ENCODE measurements around the gene CACNG7. TPM values are rescaled to one million over a fixed set of nuclear protein-coding genes. Genes with fewer than 3 reads are reported as not detected.
A peak's percentile ranks its signal among the peaks of the same experiment; 100 is the strongest.

Gene CACNG7
- total RNA-seq, 6 experiments from 2014 or later, result not detected

DNA sequence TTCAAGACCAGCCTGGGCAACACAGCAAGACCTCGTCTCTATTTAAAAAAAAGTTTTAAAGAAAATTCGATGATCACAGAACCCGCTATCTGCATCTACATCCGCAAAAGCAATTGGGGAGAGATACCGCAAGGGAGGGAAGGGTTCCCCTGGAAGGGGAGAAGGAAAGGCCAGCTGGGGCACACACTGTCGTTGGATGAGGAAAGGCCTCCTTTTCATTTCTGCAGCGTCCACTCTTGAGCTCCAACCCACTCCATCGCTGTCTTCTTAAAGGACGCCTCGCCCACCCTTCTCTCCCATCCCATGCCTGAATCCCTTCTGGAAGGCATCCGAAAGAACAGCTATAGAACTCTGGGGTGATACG is 30.3 kb upstream of the CACNG7 start:
- TF ChIP-seq CTCF (IDR thresholded peaks at IDR 0.05) (no peak), POLR2A (IDR thresholded peaks at IDR 0.05) (no peak)
- intact Hi-C loops (cut with DNase I), result no loop called here
- no peak for DNase-seq
- Histone ChIP-seq H3K9me3 (no peaks in the 10 kb centered on the region), H3K27me3 (peaks cover 0 to 11% of the 10 kb centered on the region in 2 donors), H3K4me3 (peak overlapping the region; percentile 28 to 56 (median 48)), H3K36me3 (peaks cover 0 to 7% (median 0%) of the 10 kb centered on the region in 4 donors), H3K4me1 (peaks cover 0 to 11% (median 0%) of the 10 kb centered on the region in 4 donors), H3K27ac (no peak overlapping the region)
- WGBS (ENCODE audit: insufficient coverage, low coverage, low lambda C conversion rate, missing lambda C conversion rate), result 47% methylated on average over 11 of the region's 12 CpGs
- ATAC-seq, result peak in 1 of 4 donors; percentile 2

- Histone ChIP-seq H3K27me3 (peaks cover 0 to 11% of the 10 kb centered on the region in 2 donors), H3K27ac (no peak overlapping the region)
- TF ChIP-seq CTCF (IDR thresholded peaks at IDR 0.05) (no peak), POLR2A (IDR thresholded peaks at IDR 0.05) (no peak)
Observed at GRCh38 chr19:53879140-53880081, 29.7 kb upstream of the CACNG7 start.

DNA sequence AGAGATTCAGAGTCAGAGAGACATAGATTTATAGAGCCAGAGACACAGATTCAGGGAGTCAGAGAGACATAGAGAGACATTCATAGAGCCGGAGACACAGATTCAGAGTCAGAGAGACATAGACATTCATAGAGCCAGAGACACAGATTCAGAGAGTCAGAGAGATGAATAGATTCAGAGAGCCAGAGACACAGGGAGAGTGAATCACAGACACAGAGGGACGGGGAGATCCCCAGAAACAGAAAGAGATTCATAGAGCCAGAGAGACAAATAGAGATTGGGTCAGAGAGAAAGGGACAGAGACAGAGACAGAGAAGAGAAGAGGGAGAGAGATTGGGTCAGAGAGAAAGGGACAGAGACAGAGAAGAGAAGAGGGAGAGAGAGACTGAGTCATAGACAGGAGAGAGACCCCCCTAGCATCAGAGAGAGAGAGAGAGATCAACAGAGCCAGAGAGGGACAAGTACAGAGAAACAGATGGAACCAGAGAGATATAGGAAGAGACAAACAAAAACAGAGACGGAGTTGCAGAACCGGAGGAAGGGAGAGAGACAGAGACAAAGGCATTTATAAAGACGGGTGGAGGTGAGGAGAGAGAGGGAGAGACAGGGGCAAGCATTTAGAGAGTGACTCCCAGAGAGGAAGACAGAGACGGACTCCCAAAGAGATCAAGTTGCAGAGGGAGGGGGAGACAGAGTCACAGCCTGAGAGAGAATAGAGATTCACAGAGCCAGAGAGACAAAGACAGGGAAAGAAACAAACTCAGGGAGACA is 28.2 kb upstream of the CACNG7 start:
- WGBS (ENCODE audit: insufficient coverage, low coverage, low lambda C conversion rate, missing lambda C conversion rate), result 8% methylated on average over 5 of the region's 6 CpGs
- ATAC-seq (no peak), DNase-seq (no peak)
- Histone ChIP-seq H3K27ac (no peak overlapping the region), H3K36me3 (no peaks in the 10 kb centered on the region), H3K4me3 (no peak overlapping the region), H3K9me3 (no peaks in the 10 kb centered on the region), H3K27me3 (peaks cover 0 to 11% of the 10 kb centered on the region in 2 donors), H3K4me1 (peaks cover 0 to 11% (median 0%) of the 10 kb centered on the region in 4 donors)
- no peak for TF ChIP-seq CTCF (IDR thresholded peaks at IDR 0.05)
- TF ChIP-seq POLR2A (IDR thresholded peaks at IDR 0.05), result no peak
- intact Hi-C loops (cut with DNase I), result no loop called here

More at GRCh38 chr19:53879140-53880081, 29.7 kb upstream of the CACNG7 start:
- H3K4me3 ChIP-seq, result peak overlapping the region; percentile 28 to 56 (median 48)
- peak; percentile 85 to 92 (median 89) for DNase-seq
- no peaks in the 10 kb centered on the region for H3K9me3 ChIP-seq
- peak; percentile 96 to 100 (median 98) for ATAC-seq
- H3K36me3 ChIP-seq, result peaks cover 0 to under 1% (median 0%) of the 10 kb centered on the region in 4 donors
- intact Hi-C loops (cut with DNase I), result no loop called here
- H3K4me1 ChIP-seq, result peaks cover 0 to 11% (median 0%) of the 10 kb centered on the region in 4 donors
- 2% methylated on average over 31 of the region's 51 CpGs for WGBS (ENCODE audit: insufficient coverage, low coverage, low lambda C conversion rate, missing lambda C conversion rate)

- peak within 1 kb of the TSS in 1 of 3 donors; percentile 21 for H3K4me3 ChIP-seq
- peaks cover 0 to 11% (median 0%) of the 10 kb centered on the region in 4 donors for H3K4me1 ChIP-seq
- H3K9me3 ChIP-seq, result no peaks in the 10 kb centered on the region
- 3% methylated on average over 22 of the region's 49 CpGs for WGBS (ENCODE audit: insufficient coverage, low coverage, low lambda C conversion rate, missing lambda C conversion rate)
- peaks cover 0 to 11% of the 10 kb centered on the region in 2 donors for H3K27me3 ChIP-seq
- ATAC-seq (peak; percentile 43 to 48 (median 46)), DNase-seq (peak in 2 of 3 donors; percentile 49 to 53)
- H3K36me3 ChIP-seq, result no peaks in the 10 kb centered on the region
- TF ChIP-seq POLR2A (IDR thresholded peaks at IDR 0.05) (no peak), CTCF (IDR thresholded peaks at IDR 0.05) (peak; percentile 45 to 55 (median 48))
- intact Hi-C loops (cut with DNase I), result no loop called here
- no peak within 1 kb of the TSS for H3K27ac ChIP-seq
Observed at GRCh38 chr19:53881482-53882390, 27.3 kb upstream of the CACNG7 start, which contains the start of gene PRKCG. Gene PRKCG, plus strand, starts transcription at chr19:53882197. Its CDS starts 298 bp downstream, at chr19:53882495.

Data from right lobe of liver (tissue), 6 donors.